GM12878 (cell line): Measurements from ENCODE around the gene TREH. TPM values are rescaled to one million over a fixed set of nuclear protein-coding genes. Genes with fewer than 3 reads are reported as not detected.

Source experiments
- ATAC-seq: fragments of 200-7000 bp; cut with Tn5 transposase; 3 replicates; pipeline ENCODE4 v1.9.1; 2020; ENCODE audit warnings: mild to moderate bottlenecking, moderate library complexity
- BruUV-seq: library from RNA; stranded (reverse); fragments of 400-500 nt; replicated peaks from 2 replicates; lab custom pipeline; 2021; lab: Mats Ljungman, UMichigan
- CTCF ChIA-PET: fragments of 300-600 bp; sonication (Branson Sonifier 250); formaldehyde crosslinking; extraction: SDS; loops from one replicate; lab custom pipeline; 2021; ENCODE audit warnings: inconsistent platforms; lab: Yijun Ruan, JAX
- POLR2A ChIA-PET: fragments of 350-600 bp; formaldehyde crosslinking; extraction: SDS; loops from one replicate; lab custom pipeline; 2021; ENCODE audit warnings: inconsistent platforms; lab: Charles Lee
- RAD21 ChIA-PET: fragments of 300-600 bp; sonication (Branson Sonifier 250); formaldehyde crosslinking; loops from one replicate; lab custom pipeline; 2023; ENCODE audit warnings: antibody characterized with exemption; ENCODE audit not compliant: unreplicated experiment; lab: Charles Lee
- SMC1A ChIA-PET: fragments of 300-600 bp; sonication (Branson Sonifier 250); formaldehyde crosslinking; loops from one replicate; lab custom pipeline; 2023; ENCODE audit not compliant: unreplicated experiment, uncharacterized antibody; lab: Charles Lee
- DNase-seq: peaks from one replicate; pipeline ENCODE4 v3.0.0-alpha.2; 2011; ENCODE audit warnings: low read depth, low spot score
- FAIRE-seq: peaks from 3 replicates; lab custom pipeline; 2011; peaks lifted over from hg19 to GRCh38; lab: Jason Lieb, UNC
- H2AFZ ChIP-seq: 2 replicates; pipeline ENCODE4 v1.6.0; 2011; ENCODE audit warnings: low read depth, low read length, control low read depth; ENCODE audit not compliant: control insufficient read depth
- H3K27ac ChIP-seq: 2 replicates; pipeline ENCODE4 v1.5.1; 2011; ENCODE audit warnings: control low read depth; ENCODE audit not compliant: control insufficient read depth, insufficient read depth
- H3K27me3 ChIP-seq, 2 experiments: replicated peaks in 1 of 2; 2 replicates each; pipeline versions ENCODE4 v1.6.0 to v1.6.1; 2011; ENCODE audit warnings: low read length in 1 of 2; ENCODE audit not compliant: control insufficient read depth in 2 of 2, insufficient read depth in 2 of 2
- H3K36me3 ChIP-seq, 2 experiments: 2 replicates each; pipeline ENCODE4 v1.5.1; 2011; ENCODE audit warnings: low read length in 1 of 2; ENCODE audit not compliant: control insufficient read depth in 2 of 2, insufficient read depth in 2 of 2
- H3K4me1 ChIP-seq: 2 replicates; pipeline ENCODE4 v1.6.1; 2011; ENCODE audit warnings: mild to moderate bottlenecking, low read length, moderate library complexity, mixed read lengths; ENCODE audit not compliant: control insufficient read depth, insufficient read depth
- H3K4me2 ChIP-seq: 2 replicates; pipeline ENCODE4 v1.6.0; 2011; ENCODE audit warnings: control low read depth; ENCODE audit not compliant: control insufficient read depth, insufficient read depth
- H3K4me3 ChIP-seq: fragments of 200-600 bp; sonication (generic); 2 replicates; pipeline ENCODE4 v1.5.1; 2016
- H3K79me2 ChIP-seq: 2 replicates; pipeline ENCODE4 v1.6.0; 2011; ENCODE audit warnings: low read length; ENCODE audit not compliant: control insufficient read depth, insufficient read depth
- H3K9ac ChIP-seq: 2 replicates; pipeline ENCODE4 v1.8.0; 2011; ENCODE audit warnings: low read length, control low read depth, mixed read lengths; ENCODE audit not compliant: control insufficient read depth, insufficient read depth
- H3K9me3 ChIP-seq: replicated peaks from 3 replicates; pipeline ENCODE4 v1.5.1; 2011; ENCODE audit warnings: mild to moderate bottlenecking, low read length; ENCODE audit not compliant: control insufficient read depth, insufficient read depth
- H4K20me1 ChIP-seq: 2 replicates; pipeline ENCODE4 v1.6.0; 2011; ENCODE audit not compliant: control insufficient read depth, insufficient read depth
- E2F4 ChIP-seq: IDR thresholded peaks from 2 replicates; pipeline ENCODE4 v1.6.1; 2012; ENCODE audit warnings: low read depth, low read length, improper control_type of control experiment
- EGR1 ChIP-seq, 2 experiments: IDR thresholded peaks; 1 replicate in 1 of 2; 2 replicates in 1 of 2; pipeline ENCODE4 v1.6.1; 2011 to 2012; ENCODE audit warnings: low read depth in 2 of 2, low read length in 2 of 2, borderline replicate concordance in 1 of 2, mild to moderate bottlenecking in 1 of 2, moderate library complexity in 1 of 2
- IKZF2 ChIP-seq, 2 experiments: fragments of 450-650 bp; IDR thresholded peaks; 2 replicates each; pipeline ENCODE4 v1.6.1; 2017; ENCODE audit warnings: mild to moderate bottlenecking in 2 of 2, moderate library complexity in 2 of 2
- MEF2B ChIP-seq: fragments of 450-650 bp; IDR thresholded peaks from 2 replicates; pipeline ENCODE4 v1.6.1; 2018; ENCODE audit warnings: mild to moderate bottlenecking, moderate library complexity; ENCODE audit not compliant: partially characterized antibody, poor library complexity, severe bottlenecking
- NR2F1 ChIP-seq: fragments of 450-650 bp; conservative IDR thresholded peaks from 2 replicates; pipeline ENCODE4 v1.6.1; 2017; ENCODE audit warnings: mild to moderate bottlenecking
- PAX5 ChIP-seq: IDR thresholded peaks from 2 replicates; pipeline ENCODE4 v1.6.1; 2011; ENCODE audit warnings: low read depth, low read length, borderline replicate concordance
- RELA ChIP-seq: fragments of 450-650 bp; IDR thresholded peaks from 2 replicates; pipeline ENCODE4 v1.8.0; 2014; ENCODE audit warnings: borderline replicate concordance; ENCODE audit not compliant: partially characterized antibody
- RUNX3 ChIP-seq: IDR thresholded peaks from 2 replicates; pipeline ENCODE4 v1.6.1; 2012; ENCODE audit warnings: low read length, inconsistent platforms
- SIN3A ChIP-seq: IDR thresholded peaks from 2 replicates; pipeline ENCODE4 v1.6.1; 2012; ENCODE audit warnings: low read depth, low read length, improper control_type of control experiment
- SIX5 ChIP-seq: IDR thresholded peaks from 2 replicates; pipeline ENCODE4 v1.6.1; 2011; ENCODE audit warnings: mild to moderate bottlenecking, low read depth, low read length, moderate library complexity; ENCODE audit not compliant: severe bottlenecking
- SRF ChIP-seq, 2 experiments: IDR thresholded peaks; 2 replicates each; pipeline ENCODE4 v1.6.1; 2011; ENCODE audit warnings: low read depth in 2 of 2, low read length in 2 of 2, mild to moderate bottlenecking in 1 of 2, moderate library complexity in 1 of 2
- TARDBP ChIP-seq: IDR thresholded peaks from 2 replicates; pipeline ENCODE4 v1.6.1; 2016; ENCODE audit warnings: borderline replicate concordance
- ZBTB40 ChIP-seq: fragments of 450-650 bp; IDR thresholded peaks from 2 replicates; pipeline ENCODE4 v1.6.1; 2016; ENCODE audit warnings: mild to moderate bottlenecking, moderate library complexity, borderline replicate concordance
- WGBS: methylation state at CpG from one replicate; pipeline ENCODE4 v1.1.6; 2016; ENCODE audit warnings: low lambda C conversion rate; ENCODE audit not compliant: insufficient replicate concordance, insufficient coverage; ENCODE audit errors: missing lambda C conversion rate; 5-methylcytosine and 5-hydroxymethylcytosine counted together
- in situ Hi-C: fragments of 300-500 bp; cut with MboI; formaldehyde crosslinking; loops from 9 replicates; pipeline ENCODE4 v1.14.3; 2018; ENCODE audit warnings: mixed read lengths
- intact Hi-C: fragments of 100-400 bp; cut with micrococcal nuclease; formaldehyde crosslinking; loops from one replicate; pipeline ENCODE4 v1.14.2; 2022; ENCODE audit not compliant: unreplicated experiment
- polyA plus RNA-seq, 11 experiments: library from polyadenylated mRNA; depleted of rRNA in 4 of 11; unstranded in 6 of 11; stranded (reverse) in 5 of 11; fragments of >200 nt; fragmentation: Nextera tagmentation in 4 of 11; fragmentation: Illumina TruSeq in 1 of 11; extraction: Ambion mirVana in 4 of 11; extraction: Trizol in 1 of 11; gene quantifications; 1 replicate in 1 of 11; 2 replicates in 10 of 11; pipeline versions ENCODE4 v1.2.1 to v1.2.3, GENCODE V29; 2011 to 2016; ENCODE audit warnings: inconsistent platforms in 2 of 11, missing spikeins in 2 of 11, low read depth in 1 of 11
- total RNA-seq, 4 experiments: library from RNA; depleted of rRNA in 3 of 4; stranded (reverse); fragments of >200 nt in 3 of 4; fragmentation: Illumina TruSeq in 1 of 4; extraction: Trizol in 1 of 4; gene quantifications; 2 replicates each; pipeline versions ENCODE4 v1.2.1 to v1.2.3, GENCODE V29; 2013 to 2021

Gene TREH
- total and polyA plus RNA-seq, 10 of the 15 experiments (the other 5 are each of a cell fraction or from before 2014, with no cell fraction given), result not detected

- no peaks in the 10 kb centered on the region for H3K9me3 ChIP-seq
- CTCF ChIA-PET, result no interaction called here
- POLR2A ChIA-PET, result no interaction called here
- H3K4me2 ChIP-seq, result no peak overlapping the region
- no peak overlapping the region for H3K9ac ChIP-seq
- H3K27ac ChIP-seq, result no peak overlapping the region
- no peak for DNase-seq
- H3K4me1 ChIP-seq, result no peaks in the 10 kb centered on the region
- WGBS, result 16% methylated on average over 10 of the region's 10 CpGs
- H3K79me2 ChIP-seq, result no peaks in the 10 kb centered on the region
- H4K20me1 ChIP-seq, result no peaks in the 10 kb centered on the region
- RAD21 ChIA-PET, result no interaction called here
- TF ChIP-seq SRF (IDR thresholded peaks at IDR 0.05; ENCODE audit: low read depth in 2 of 2, low read length in 2 of 2), result no peak
- TF ChIP-seq RUNX3, result no peak
- no peak for TF ChIP-seq TARDBP
- TF ChIP-seq EGR1 (IDR thresholded peaks at IDR 0.05; ENCODE audit: borderline replicate concordance in 1 of 2, low read depth in 2 of 2, low read length in 2 of 2), result no peak
- no peak for TF ChIP-seq SIN3A
- TF ChIP-seq, all 136 proteins: peak for 0
- FAIRE-seq (no peak), ATAC-seq (no peak)
- no peak overlapping the region for H3K4me3 ChIP-seq
- peaks cover 0 to 1% of the 10 kb centered on the region in 2 experiments; a peak in 2 of 4 replicates for H3K27me3 ChIP-seq
- no TSS peak for BruUV-seq
- H2AFZ ChIP-seq, result no peak overlapping the region
- SMC1A ChIA-PET, result no interaction called here
- in situ Hi-C loops (no loop called here), intact Hi-C loops (no loop called here)
- H3K36me3 ChIP-seq, result no peaks in the 10 kb centered on the region
Measured at GRCh38 chr11:118644496-118644895, 35.0 kb downstream of the TREH start.

GRCh38 chr11:118643995-118644345 lies 35.5 kb downstream of the TREH start:
- in situ Hi-C loops, result no loop called here
- POLR2A ChIA-PET, result no interaction called here
- TF ChIP-seq E2F4 (no peak), PAX5 (no peak), RELA (no peak), NR2F1 (no peak), IKZF2 (IDR thresholded peaks at IDR 0.05) (no peak), MEF2B (no peak), SIN3A (no peak), ZBTB40 (no peak), SIX5 (no peak)

More at GRCh38 chr11:118643995-118644345, 35.5 kb downstream of the TREH start:
- Histone ChIP-seq H3K36me3 (no peaks in the 10 kb centered on the region), H3K9me3 (no peaks in the 10 kb centered on the region), H3K79me2 (no peaks in the 10 kb centered on the region), H3K4me3 (no peak overlapping the region), H3K27me3 (peaks cover 0 to 1% of the 10 kb centered on the region in 2 experiments; a peak in 3 of 4 replicates), H3K4me2 (no peak overlapping the region), H3K9ac (no peak overlapping the region), H4K20me1 (no peaks in the 10 kb centered on the region), H3K27ac (no peak overlapping the region), H3K4me1 (no peaks in the 10 kb centered on the region), H2AFZ (no peak overlapping the region)
- ChIA-PET RAD21 (no interaction called here), SMC1A (no interaction called here), CTCF (no interaction called here)
- FAIRE-seq (no peak), DNase-seq (no peak), ATAC-seq (no peak)
- no TSS peak for BruUV-seq
- intact Hi-C loops, result no loop called here
- 58% methylated on average over 7 of the region's 7 CpGs for WGBS
